Peyer's patch (tissue), 4 donors: ENCODE results near the gene FURIN. TPM values are rescaled to one million over a fixed set of nuclear protein-coding genes. Genes with fewer than 3 reads are reported as not detected.

Experiments
- DNase-seq, 3 donors: peaks; one replicate each; pipeline ENCODE4 v3.0.0-alpha.2; 2017 to 2019
- H3K27ac ChIP-seq, 4 donors: fragments of 200-600 bp; sonication (generic); one replicate each; pipeline ENCODE4 v1.5.1; 2016 to 2019
- H3K27me3 ChIP-seq, 2 donors: fragments of 200-600 bp; sonication (generic); one replicate each; pipeline ENCODE4 v1.5.1; 2019
- H3K36me3 ChIP-seq, 3 donors: fragments of 200-600 bp; sonication (generic); one replicate each; pipeline ENCODE4 v1.5.1; 2016 to 2019
- H3K4me1 ChIP-seq, 4 donors: fragments of 200-600 bp; sonication (generic); one replicate each; pipeline ENCODE4 v1.5.1; 2016 to 2019
- H3K4me3 ChIP-seq, 4 donors: fragments of 200-600 bp; sonication (generic); 1 replicate in 3 of 4; 2 replicates in 1 of 4; pipeline ENCODE4 v1.5.1; 2016 to 2019; ENCODE audit warnings: mild to moderate bottlenecking in 1 of 4
- H3K9me3 ChIP-seq, 4 donors: fragments of 200-600 bp; sonication (generic); one replicate each; pipeline ENCODE4 v1.5.1; 2016 to 2019; ENCODE audit warnings: mild to moderate bottlenecking in 1 of 4
- CTCF ChIP-seq, 6 experiments: fragments of 450-650 bp in 4 of 6; fragments of 200-600 bp in 2 of 6; sonication (generic) in 1 of 6; IDR thresholded peaks; one replicate each; pipeline ENCODE4 v1.5.1; 2017 to 2019; ENCODE audit warnings: antibody characterized with exemption in 6 of 6, mild to moderate bottlenecking in 3 of 6, moderate library complexity in 1 of 6
- POLR2A ChIP-seq, 2 donors: fragments of 450-650 bp; IDR thresholded peaks; one replicate each; pipeline ENCODE4 v1.5.1; 2017; ENCODE audit warnings: antibody characterized with exemption in 2 of 2, mild to moderate bottlenecking in 2 of 2, moderate library complexity in 2 of 2
- total RNA-seq, 4 donors: library from RNA; depleted of rRNA; stranded (reverse); fragments of >200 nt; gene quantifications; one replicate each; pipeline ENCODE4 v1.1.0, GENCODE V29; 2016

The FURIN gene
- total RNA-seq, 4 donors from 2014 or later: 53.6 to 76.7 (median 70.1) TPM

DNA sequence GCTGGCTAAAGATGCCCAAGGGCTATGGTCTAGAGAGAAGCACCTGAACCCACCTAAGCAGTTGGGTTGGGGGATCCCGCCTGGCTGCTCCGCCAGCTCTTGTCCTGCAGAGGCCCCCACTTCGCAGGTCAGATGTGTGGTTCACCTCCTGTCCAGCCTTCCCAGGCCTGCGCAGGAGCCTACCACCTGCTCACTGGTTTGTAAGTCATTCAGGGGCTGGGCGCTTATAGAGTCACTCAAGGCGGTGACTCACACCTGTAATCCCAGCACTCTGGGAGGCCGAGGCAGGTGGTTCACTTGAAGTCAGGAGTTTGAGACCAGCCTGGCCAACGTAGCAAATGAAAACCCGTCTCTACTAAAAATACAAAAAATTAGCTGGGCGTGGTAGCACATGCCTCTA, 3.9 kb upstream of the FURIN start:
- TF ChIP-seq POLR2A (IDR thresholded peaks at IDR 0.05) (no peak), CTCF (IDR thresholded peaks at IDR 0.05) (no peak)
- no peak overlapping the region for H3K4me3 ChIP-seq
- no peaks in the 10 kb centered on the region for H3K36me3 ChIP-seq
- H3K27ac ChIP-seq: no peak overlapping the region
- no peaks in the 10 kb centered on the region for H3K9me3 ChIP-seq
- H3K27me3 ChIP-seq: no peaks in the 10 kb centered on the region
- H3K4me1 ChIP-seq: peaks cover 0 to 10% (median 2%) of the 10 kb centered on the region in 4 donors
- no peak for DNase-seq

GRCh38 chr15:90865702-90866101, 2.7 kb upstream of the FURIN start:
- Histone ChIP-seq H3K4me1 (peaks cover 0 to 22% (median 8%) of the 10 kb centered on the region in 4 donors), H3K27ac (no peak overlapping the region), H3K27me3 (no peaks in the 10 kb centered on the region), H3K4me3 (no peak overlapping the region), H3K9me3 (no peaks in the 10 kb centered on the region), H3K36me3 (no peaks in the 10 kb centered on the region)
- no peak for DNase-seq
- TF ChIP-seq POLR2A (IDR thresholded peaks at IDR 0.05) (no peak), CTCF (IDR thresholded peaks at IDR 0.05) (no peak)

DNA sequence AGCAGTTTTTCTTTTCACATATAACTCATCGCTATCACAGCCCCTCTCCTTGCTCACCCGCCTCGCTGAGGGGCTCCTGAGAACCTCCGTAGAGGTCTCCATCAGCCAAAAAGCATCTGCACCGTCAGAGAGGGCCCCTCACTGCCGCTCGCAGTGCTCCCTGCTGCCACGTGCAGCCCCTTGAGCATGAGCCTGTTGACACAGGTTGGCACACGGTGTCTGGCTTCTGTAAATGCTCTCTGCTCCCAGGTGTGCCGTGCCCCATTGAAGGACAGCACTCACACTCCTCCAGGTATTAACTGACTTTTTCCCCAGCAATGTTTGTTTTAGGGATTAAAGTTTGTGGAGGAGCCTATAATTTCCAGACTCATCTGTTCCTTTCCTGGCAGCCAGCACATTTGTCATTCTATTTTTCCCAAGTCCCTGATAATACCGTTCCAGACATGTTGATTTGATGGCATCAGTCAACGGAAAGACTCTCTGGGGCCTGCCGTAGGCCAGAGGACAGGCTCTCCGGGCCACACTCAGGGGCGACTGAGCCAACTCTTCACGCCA, 2.1 kb upstream of the FURIN start:
- Histone ChIP-seq H3K27me3 (no peaks in the 10 kb centered on the region), H3K9me3 (no peaks in the 10 kb centered on the region), H3K4me1 (peaks cover 0 to 23% (median 8%) of the 10 kb centered on the region in 4 donors), H3K4me3 (no peak overlapping the region), H3K36me3 (no peaks in the 10 kb centered on the region), H3K27ac (no peak overlapping the region)
- TF ChIP-seq CTCF (IDR thresholded peaks at IDR 0.05): no peak
- no peak for TF ChIP-seq POLR2A (IDR thresholded peaks at IDR 0.05)
- no peak for DNase-seq

DNA sequence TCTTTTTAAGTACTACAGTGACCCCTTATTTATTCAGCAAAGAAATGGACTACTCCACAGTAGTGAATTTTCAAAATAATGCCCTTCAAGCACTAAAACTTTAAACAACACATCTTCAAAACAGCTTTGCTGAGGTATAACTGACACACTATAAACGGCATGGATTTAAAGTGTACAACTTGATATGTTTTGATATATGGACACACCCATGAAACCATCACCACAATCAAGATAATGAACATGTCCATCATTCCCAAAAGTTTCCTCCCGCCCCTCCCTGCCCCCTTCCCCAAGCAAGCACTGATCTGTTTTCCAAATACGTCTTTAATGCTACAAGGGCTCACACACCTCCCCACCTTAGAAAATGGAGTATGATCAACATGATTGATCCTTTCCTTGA, 1.6 kb upstream of the FURIN start:
- TF ChIP-seq POLR2A (IDR thresholded peaks at IDR 0.05): no peak
- TF ChIP-seq CTCF (IDR thresholded peaks at IDR 0.05): no peak
- DNase-seq: no peak
- no peak overlapping the region for H3K4me3 ChIP-seq

GRCh38 chr15:90869140-90869541, 753 bp downstream of the FURIN start:
- H3K9me3 ChIP-seq: no peaks in the 10 kb centered on the region
- peaks cover 7 to 40% (median 8%) of the 10 kb centered on the region in 4 donors for H3K4me1 ChIP-seq
- H3K36me3 ChIP-seq: no peaks in the 10 kb centered on the region
- TF ChIP-seq POLR2A (IDR thresholded peaks at IDR 0.05) (no peak), CTCF (IDR thresholded peaks at IDR 0.05) (no peak)
- H3K27me3 ChIP-seq: no peaks in the 10 kb centered on the region
- H3K27ac ChIP-seq: peak overlapping the region; percentile 85 to 97 (median 90)
- DNase-seq: no peak
- no peak overlapping the region for H3K4me3 ChIP-seq

More for the DNA sequence above, 1.6 kb upstream of the FURIN start:
- Histone ChIP-seq H3K27ac (no peak overlapping the region), H3K9me3 (no peaks in the 10 kb centered on the region), H3K4me1 (peaks cover 0 to 23% (median 8%) of the 10 kb centered on the region in 4 donors), H3K27me3 (no peaks in the 10 kb centered on the region), H3K36me3 (no peaks in the 10 kb centered on the region)
